ENCODE measurements around the gene HSPA14.
"Not testable (repeated sequence)": the region's sequence is repeated elsewhere in the genome, so short reads cannot be mapped to it uniquely, and the experiment has no call there.

The HSPA14 gene

DNA sequence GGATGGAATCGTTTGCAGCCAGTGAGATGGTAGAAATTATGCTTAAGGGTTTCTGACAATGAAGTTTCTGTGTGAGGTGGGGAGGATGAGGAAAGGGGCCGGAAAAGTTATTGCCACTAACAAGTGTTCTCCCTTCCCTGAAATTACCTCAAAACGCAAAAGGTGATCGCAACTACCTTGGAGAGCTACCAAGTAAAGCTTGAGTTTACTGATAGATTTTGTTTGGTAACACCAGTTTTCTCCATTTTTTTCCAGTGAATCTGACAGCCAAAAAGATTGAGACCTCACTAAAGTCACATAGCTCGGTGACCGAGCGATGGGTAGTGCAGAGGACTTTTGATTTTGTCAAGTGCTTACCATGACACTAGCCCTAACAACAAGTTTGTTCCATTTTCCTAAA lies 42.1 kb downstream of the HSPA14 start:
- DNase-seq (ENCODE audit: low spot score): no peak

DNA sequence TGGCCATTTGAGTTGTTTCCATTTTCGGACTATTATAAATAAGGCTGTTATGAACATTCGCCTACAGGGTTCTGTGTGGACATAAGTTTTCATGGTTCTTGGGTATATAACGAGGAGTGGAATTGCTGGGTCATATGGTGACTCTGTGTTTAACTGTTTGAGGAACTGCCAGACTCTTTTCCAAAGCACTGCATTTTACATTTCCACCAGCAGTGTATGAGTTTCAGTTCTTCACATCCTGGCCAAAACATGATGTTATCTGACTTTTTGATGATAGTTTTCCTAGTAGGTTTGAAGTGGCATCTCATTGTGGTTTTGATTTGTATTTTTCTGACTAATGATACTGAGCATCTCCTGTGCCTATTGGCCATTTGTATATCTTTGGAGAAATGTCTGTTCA lies 46.0 kb downstream of the HSPA14 start:
- DNase-seq (ENCODE audit: low spot score): no peak

DNA sequence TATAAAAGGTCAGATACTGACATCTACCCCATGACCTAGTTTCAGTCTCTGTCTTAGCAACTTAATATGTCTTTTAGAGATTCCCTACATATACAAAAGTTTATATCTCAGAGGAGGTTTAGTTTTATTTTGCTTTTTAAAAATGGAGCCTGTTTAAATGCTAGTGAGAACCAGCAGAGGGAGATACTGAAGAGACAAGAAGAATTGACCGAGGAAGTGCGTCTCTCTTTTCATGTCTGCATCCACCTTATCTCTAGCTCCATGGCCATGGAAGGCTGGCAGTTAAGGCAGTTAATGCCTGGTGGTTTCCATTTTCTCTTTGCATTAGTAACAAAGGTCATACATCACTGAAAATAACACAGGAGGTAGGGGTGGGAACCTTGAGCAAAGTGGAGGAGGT lies 51.2 kb downstream of the HSPA14 start:
- no peak for DNase-seq (ENCODE audit: low spot score)

DNA sequence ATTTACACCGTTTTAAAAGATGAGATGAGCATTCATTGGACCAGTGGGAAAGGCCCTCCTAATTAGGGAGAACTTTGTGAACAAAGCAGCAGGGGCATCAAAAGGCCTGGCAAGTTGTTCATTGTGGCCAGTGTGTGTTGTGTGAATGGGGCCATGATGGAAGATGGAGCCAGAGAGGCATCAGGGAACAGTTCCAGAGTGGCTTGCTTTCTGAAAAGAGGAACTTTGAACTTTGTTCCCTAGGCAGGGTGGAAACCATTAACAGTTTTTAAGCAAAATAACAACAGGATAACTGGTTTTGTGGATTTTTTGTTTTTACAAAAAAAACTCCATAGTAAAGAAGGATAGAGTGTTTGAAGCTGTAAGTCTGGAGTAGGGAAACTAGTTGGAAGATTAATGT lies 53.0 kb downstream of the HSPA14 start:
- no peak for DNase-seq (ENCODE audit: low spot score)

DNA sequence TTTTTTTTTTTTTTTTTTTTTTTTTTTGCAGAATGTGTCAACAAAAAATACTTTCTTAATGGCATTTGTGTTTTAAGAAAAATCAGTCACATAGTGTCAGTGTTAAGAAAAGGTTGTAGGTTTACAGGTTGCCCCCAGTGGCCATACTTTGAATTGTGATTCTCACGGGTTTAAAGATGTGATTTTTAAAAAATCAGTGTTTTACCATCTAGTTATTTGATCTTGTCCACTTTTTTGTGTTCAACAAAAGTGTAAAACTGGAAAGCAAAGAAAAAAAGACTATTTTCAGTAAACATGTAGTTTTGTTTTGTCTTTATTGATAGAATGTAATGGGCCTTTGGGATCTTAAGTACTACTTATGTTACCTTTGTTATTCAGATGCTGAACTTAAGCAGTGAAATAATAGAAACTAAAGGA lies 66.2 kb downstream of the HSPA14 start:
- peak; percentile 5 for DNase-seq (ENCODE audit: low spot score)

DNA sequence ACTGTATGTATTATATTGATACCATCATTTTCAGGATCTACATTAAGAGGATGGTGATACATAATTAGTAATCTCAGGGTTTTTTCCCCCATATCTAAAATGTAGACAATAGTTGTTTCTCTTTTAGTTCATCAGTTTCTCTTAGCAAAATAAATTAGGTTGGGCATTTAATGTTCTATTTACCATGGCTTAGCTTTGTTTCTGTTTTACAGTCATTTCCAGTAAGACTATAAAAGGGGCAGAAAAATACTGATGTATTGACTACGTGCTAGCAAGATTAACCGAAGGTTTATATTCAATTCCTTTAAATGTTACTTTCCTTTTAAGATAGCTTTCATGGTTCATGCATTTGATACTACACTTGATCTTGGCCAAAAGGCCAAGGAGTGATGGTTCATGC lies 66.8 kb downstream of the HSPA14 start:
- no peak for DNase-seq (ENCODE audit: low spot score)

DNA sequence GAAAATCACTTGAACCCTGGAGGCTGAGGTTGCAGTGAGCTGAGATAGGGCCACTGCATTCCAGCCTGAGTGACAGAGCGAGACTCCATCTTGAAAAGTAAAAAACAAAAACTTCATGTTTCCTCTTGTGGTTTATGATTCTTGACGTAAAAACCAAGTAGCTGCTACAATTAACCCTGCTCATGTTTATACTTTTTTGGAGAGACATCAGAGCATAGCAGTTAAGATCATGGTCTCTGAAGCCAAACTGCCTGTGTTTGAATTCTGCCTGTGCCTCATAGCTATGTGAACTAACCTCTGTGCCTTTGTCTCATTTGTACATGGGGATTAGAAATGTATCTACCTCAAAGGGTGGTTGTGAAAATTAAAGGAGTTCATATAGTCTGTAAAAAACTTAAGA lies 67.8 kb downstream of the HSPA14 start:
- no peak for DNase-seq (ENCODE audit: low spot score)

DNA sequence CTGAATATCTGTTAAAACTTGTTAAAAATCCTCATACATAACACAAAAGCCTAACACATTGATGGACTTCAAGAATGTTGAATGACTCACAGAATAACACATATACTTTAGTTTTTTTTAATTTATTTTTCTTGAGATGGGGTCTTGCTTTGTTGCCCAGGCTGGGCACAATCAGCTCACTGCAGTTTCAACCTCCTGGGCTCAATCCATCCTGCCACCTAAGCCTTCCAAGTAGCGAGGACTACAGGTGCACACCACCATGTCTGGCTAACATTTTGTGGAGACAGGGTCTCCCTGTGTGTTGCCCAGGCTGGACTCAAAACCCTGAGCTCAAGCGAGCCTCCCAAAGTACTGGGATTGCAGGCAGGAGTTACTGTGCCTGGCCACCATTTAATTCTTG lies 68.7 kb downstream of the HSPA14 start:
- no peak for DNase-seq (ENCODE audit: low spot score)

DNA sequence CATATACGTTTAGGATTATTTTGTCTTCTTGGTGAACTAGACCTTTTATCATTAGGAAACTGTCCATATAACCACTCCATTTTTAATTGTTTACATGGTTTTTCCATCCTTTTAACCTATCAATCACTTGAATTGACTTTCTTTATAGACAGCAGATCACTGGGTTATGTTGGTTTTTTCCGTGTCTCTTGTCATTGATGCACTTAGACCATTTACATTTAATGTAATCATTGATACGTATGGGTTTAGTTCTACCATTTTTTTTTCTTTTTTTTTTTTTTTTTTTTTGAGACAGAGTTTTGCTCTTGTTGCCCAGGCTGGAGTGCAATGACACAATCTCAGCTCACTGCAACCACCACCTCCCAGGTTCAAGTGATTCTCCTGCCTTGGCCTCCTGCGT lies 69.5 kb downstream of the HSPA14 start:
- not testable (repeated sequence) for DNase-seq (ENCODE audit: low spot score)

DNA sequence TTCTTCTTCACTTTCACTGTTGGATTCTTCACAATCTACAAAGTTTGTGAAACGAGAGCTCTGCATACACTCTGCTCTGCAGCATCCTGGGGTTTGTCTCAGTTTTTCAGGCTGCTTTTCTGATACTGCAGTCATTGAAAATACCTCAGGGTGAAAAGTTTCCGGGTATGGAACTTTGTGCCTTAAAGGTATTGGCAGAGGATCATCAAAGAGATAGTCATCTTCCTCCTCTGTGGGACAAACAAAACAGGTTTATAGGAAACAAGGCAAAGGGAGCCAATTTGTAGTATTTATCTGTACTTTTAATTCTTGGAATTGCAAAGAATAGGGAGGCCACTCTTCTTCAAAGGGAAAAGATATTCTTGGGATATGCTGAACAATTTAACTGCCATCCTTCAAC lies 71.0 kb downstream of the HSPA14 start:
- no peak for DNase-seq (ENCODE audit: low spot score)

DNA sequence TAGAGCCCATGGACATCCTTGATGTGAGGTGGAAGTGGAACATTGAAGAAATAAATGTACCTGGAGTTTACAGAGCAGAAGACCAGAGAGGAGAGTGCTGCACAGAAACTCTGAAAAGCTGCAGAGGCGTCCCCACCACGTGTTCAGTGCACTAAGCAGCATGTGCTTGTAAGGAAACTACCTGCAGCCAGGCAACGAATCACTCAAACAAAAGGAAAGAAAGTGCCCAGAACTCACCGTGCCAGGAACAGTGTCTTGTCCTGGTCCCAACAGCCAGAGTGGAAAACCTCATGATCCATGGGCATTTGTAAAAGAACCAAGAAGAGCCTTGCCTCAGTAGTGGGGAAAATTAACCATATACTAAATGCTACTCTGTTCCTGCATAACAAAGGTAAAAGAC lies 72.8 kb downstream of the HSPA14 start:
- no peak for DNase-seq (ENCODE audit: low spot score)

DNA sequence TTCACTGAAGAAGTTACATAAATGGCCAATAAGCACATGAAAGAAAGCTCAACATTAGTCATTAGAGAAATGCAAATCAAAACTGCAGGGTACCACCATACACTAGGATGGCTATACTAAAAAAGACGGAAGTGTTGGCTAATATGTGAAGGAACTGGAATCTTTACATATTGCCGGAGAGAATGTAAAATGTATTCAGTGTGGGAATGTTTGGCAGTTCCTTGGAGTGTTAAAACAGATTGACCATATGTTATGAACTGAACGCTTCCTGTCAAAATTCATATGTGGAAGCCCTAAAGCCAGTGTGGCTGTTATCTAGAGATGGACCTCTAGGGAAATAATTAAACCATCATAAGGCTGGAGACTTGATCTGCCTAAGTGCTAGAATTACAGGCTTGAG lies 73.7 kb downstream of the HSPA14 start:
- DNase-seq (ENCODE audit: low spot score): no peak

DNA sequence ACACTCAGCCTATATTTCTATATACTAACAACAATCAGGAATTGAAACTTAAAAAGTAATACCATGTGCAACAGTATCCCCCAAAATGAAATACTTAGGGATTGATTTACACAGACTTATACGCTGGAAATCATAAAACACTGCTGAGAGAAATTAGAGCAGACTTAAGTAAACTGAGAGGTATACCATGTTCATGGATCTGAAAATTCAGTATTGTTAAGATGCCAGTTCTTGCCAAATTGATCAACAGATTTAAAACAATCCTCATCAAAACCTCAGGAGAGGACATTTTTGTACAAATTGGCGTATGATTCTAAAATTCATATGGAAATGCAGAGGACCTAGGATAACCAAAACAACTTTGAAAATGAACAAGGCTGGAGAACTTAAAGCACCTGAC lies 78.5 kb downstream of the HSPA14 start:
- DNase-seq (ENCODE audit: low spot score): no peak

DNA sequence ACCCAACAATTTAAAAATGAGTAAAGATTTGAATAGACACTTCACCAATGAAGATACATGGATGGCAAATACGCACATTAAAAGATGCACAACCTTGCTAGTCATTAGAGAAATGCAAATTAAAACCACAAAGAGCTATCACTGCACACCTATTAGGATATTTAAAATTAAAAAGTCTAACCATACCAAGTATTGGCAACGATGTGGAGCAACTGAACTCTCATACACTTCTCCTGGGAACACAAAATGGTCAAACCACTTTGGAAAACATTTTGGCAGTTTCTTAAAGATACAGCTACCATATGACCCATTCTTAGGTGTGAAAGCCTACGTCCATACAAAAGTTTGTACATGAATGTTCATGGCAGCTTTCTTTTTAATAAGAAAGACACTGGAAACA lies 79.7 kb downstream of the HSPA14 start:
- DNase-seq (ENCODE audit: low spot score): no peak

DNA sequence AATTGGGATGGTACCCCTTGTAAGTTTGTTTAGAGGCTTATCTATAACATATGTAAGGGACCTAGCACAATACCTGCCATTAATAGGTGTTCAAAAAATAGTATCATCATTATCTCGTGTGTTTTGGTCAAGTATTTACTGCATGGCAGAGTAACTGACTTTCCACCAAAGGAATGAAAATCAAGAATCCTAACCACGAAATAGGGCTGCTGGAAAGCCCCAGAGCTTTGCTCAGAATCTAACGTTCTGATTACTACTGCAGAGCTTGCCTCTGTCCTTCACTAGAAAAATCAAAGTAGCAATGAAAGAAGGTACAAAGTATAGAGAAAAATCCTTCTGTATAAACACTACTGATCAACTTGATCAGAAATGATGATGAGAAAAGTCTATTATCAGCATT lies 80.9 kb downstream of the HSPA14 start:
- no peak for DNase-seq (ENCODE audit: low spot score)
